Measurements from ENCODE around the gene NADK. TPM values are rescaled to one million over a fixed set of nuclear protein-coding genes. Genes with fewer than 3 reads are reported as not detected.

NADK gene
- total RNA-seq, 2 experiments from 2014 or later: 42.1 to 43.6 TPM

Other genes starting within 250 kb of the NADK start
- gene TMEM240, start 237.8 kb downstream of the NADK start, total RNA-seq: not detected
- 10 to 100 TPM; 91.6 to 95.9 TPM for gene SSU72, start 203.6 kb downstream of the NADK start, total RNA-seq
- 1 to 10 TPM in 1 of 2 experiments, under 1 TPM in 1; 0.94 to 1.2 TPM for gene FNDC10, start 178.3 kb downstream of the NADK start, total RNA-seq
- gene MIB2, start 163.0 kb downstream of the NADK start, total RNA-seq: 10 to 100 TPM; 27.6 to 31.7 TPM
- gene MMP23B, start 146.3 kb downstream of the NADK start, total RNA-seq: under 1 TPM; 0.64 to 0.99 TPM
- gene CDK11B, start 119.5 kb downstream of the NADK start, total RNA-seq: 10 to 100 TPM; 33.7 to 34.4 TPM
- 10 to 100 TPM; 21.9 to 25.6 TPM for gene SLC35E2B, start 85.7 kb downstream of the NADK start, total RNA-seq
- gene CDK11A, start 54.1 kb downstream of the NADK start, total RNA-seq: 10 to 100 TPM; 58.0 to 60.3 TPM
- gene GNB1, start 112.6 kb upstream of the NADK start, total RNA-seq: 100 to 1,000 TPM; 326 to 351 TPM
- under 1 TPM; 0.41 to 0.86 TPM for gene CALML6, start 136.8 kb upstream of the NADK start, total RNA-seq
- under 1 TPM in 1 of 2 experiments, not detected in 1; 0.99 TPM for gene TMEM52, start 140.8 kb upstream of the NADK start, total RNA-seq
- not detected for gene CFAP74, start 225.3 kb upstream of the NADK start, total RNA-seq
- not detected for gene GABRD, start 240.9 kb upstream of the NADK start, total RNA-seq